ENCODE data around the gene CPN2. TPM values are rescaled to one million over a fixed set of nuclear protein-coding genes. Genes with fewer than 3 reads are reported as not detected.

The CPN2 gene
- total and polyA plus RNA-seq, 2 of the 13 experiments (the other 11 are each of a cell fraction or from before 2014, with no cell fraction given) = 26.7 to 27.7 TPM

DNA sequence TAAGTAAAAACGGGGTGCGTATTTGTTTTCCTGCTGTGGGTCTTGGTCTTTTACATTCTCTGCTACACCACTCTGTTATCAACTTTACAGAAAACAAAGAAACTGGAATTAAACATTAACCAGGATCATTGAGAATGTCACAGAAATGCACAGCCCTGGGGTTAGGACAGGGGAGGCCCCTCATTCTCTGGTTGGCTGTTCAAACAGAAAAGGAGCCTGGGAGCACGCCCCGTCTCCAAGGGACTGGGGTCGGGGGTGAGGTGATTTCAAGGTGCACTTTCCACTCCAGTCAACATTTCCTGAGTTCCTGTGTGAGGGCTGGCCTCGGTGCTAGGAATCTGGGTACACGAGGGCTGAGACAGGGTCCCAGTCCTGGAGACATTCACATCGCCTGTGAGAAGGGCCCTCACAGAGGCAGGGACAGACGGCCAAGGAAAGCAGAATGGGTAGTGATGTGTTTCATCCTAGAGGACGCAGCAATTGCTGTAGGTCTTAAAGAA, 30.3 kb downstream of the CPN2 start (continued):
- TF ChIP-seq, protein P1, sequence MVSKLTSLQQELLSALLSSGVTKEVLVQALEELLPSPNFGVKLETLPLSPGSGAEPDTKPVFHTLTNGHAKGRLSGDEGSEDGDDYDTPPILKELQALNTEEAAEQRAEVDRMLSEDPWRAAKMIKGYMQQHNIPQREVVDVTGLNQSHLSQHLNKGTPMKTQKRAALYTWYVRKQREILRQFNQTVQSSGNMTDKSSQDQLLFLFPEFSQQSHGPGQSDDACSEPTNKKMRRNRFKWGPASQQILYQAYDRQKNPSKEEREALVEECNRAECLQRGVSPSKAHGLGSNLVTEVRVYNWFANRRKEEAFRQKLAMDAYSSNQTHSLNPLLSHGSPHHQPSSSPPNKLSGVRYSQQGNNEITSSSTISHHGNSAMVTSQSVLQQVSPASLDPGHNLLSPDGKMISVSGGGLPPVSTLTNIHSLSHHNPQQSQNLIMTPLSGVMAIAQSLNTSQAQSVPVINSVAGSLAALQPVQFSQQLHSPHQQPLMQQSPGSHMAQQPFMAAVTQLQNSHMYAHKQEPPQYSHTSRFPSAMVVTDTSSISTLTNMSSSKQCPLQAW (CRISPR knock-in tag; IDR thresholded peaks at IDR 0.05) = peak; percentile 96
- TF ChIP-seq MXI1 (IDR thresholded peaks at IDR 0.05; ENCODE audit: borderline replicate concordance, low read depth, low read length) (no peak), XRCC5 (optimal IDR thresholded peaks at IDR 0.05; ENCODE audit: low read length) (no peak), ZNF713 (CRISPR knock-in tag; IDR thresholded peaks at IDR 0.05) (no peak), SAFB2 (CRISPR knock-in tag; IDR thresholded peaks at IDR 0.05; ENCODE audit: borderline replicate concordance, low read depth) (no peak), ZNF33B (CRISPR knock-in tag; IDR thresholded peaks at IDR 0.05) (no peak), TAF1 (CRISPR knock-in tag; IDR thresholded peaks at IDR 0.05) (peak; percentile 48; the same call in 1 of the 2 replicates), ZNF788 (CRISPR knock-in tag; IDR thresholded peaks at IDR 0.05; ENCODE audit: borderline replicate concordance) (no peak; the same call in 1 of the 2 replicates), NAIF1 (CRISPR knock-in tag; IDR thresholded peaks at IDR 0.05; ENCODE audit: borderline replicate concordance) (0 out of 2 replicates have a peak, but pooled peaks have one; percentile 27), ZNF607 (CRISPR knock-in tag; IDR thresholded peaks at IDR 0.05; ENCODE audit: borderline replicate concordance) (0 out of 2 replicates have a peak, but pooled peaks have one; percentile 37), TBX2 (CRISPR knock-in tag; IDR thresholded peaks at IDR 0.05; ENCODE audit: borderline replicate concordance) (peak; percentile 61; the same call in 1 of the 2 replicates), ZFP1 (CRISPR knock-in tag; IDR thresholded peaks at IDR 0.05) (no peak), ZNF460 (CRISPR knock-in tag; IDR thresholded peaks at IDR 0.05; ENCODE audit: borderline replicate concordance) (no peak), NCOA1 (CRISPR knock-in tag; IDR thresholded peaks at IDR 0.05) (no peak), ZNF24 (IDR thresholded peaks at IDR 0.05) (no peak), ZNF552 (CRISPR knock-in tag; IDR thresholded peaks at IDR 0.05; ENCODE audit: borderline replicate concordance) (no peak), ZNF747 (CRISPR knock-in tag; IDR thresholded peaks at IDR 0.05; ENCODE audit: borderline replicate concordance) (no peak), HES4 (CRISPR knock-in tag; IDR thresholded peaks at IDR 0.05; ENCODE audit: borderline replicate concordance) (no peak)
- TF ChIP-seq, protein P2, sequence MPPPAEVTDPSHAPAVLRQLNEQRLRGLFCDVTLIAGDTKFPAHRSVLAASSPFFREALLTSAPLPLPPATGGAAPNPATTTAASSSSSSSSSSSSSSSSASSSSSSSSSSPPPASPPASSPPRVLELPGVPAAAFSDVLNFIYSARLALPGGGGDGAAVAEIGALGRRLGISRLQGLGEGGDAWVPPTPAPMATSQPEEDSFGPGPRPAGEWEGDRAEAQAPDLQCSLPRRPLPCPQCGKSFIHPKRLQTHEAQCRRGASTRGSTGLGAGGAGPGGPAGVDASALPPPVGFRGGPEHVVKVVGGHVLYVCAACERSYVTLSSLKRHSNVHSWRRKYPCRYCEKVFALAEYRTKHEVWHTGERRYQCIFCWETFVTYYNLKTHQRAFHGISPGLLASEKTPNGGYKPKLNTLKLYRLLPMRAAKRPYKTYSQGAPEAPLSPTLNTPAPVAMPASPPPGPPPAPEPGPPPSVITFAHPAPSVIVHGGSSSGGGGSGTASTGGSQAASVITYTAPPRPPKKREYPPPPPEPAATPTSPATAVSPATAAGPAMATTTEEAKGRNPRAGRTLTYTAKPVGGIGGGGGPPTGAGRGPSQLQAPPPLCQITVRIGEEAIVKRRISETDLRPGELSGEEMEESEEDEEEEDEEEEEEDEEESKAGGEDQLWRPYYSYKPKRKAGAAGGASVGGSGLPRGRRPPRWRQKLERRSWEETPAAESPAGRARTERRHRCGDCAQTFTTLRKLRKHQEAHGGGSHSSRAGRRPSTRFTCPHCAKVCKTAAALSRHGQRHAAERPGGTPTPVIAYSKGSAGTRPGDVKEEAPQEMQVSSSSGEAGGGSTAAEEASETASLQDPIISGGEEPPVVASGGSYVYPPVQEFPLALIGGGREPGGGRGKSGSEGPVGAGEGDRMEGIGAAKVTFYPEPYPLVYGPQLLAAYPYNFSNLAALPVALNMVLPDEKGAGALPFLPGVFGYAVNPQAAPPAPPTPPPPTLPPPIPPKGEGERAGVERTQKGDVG (CRISPR knock-in tag; IDR thresholded peaks at IDR 0.05; ENCODE audit: borderline replicate concordance) = no peak
- TF ChIP-seq, protein P3, sequence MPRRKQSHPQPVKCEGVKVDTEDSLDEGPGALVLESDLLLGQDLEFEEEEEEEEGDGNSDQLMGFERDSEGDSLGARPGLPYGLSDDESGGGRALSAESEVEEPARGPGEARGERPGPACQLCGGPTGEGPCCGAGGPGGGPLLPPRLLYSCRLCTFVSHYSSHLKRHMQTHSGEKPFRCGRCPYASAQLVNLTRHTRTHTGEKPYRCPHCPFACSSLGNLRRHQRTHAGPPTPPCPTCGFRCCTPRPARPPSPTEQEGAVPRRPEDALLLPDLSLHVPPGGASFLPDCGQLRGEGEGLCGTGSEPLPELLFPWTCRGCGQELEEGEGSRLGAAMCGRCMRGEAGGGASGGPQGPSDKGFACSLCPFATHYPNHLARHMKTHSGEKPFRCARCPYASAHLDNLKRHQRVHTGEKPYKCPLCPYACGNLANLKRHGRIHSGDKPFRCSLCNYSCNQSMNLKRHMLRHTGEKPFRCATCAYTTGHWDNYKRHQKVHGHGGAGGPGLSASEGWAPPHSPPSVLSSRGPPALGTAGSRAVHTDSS (CRISPR knock-in tag; conservative IDR thresholded peaks at IDR 0.05) = no peak
- TF ChIP-seq, protein P4, sequence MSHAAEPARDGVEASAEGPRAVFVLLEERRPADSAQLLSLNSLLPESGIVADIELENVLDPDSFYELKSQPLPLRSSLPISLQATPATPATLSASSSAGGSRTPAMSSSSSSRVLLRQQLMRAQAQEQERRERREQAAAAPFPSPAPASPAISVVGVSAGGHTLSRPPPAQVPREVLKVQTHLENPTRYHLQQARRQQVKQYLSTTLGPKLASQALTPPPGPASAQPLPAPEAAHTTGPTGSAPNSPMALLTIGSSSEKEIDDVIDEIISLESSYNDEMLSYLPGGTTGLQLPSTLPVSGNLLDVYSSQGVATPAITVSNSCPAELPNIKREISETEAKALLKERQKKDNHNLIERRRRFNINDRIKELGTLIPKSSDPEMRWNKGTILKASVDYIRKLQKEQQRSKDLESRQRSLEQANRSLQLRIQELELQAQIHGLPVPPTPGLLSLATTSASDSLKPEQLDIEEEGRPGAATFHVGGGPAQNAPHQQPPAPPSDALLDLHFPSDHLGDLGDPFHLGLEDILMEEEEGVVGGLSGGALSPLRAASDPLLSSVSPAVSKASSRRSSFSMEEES (CRISPR knock-in tag; IDR thresholded peaks at IDR 0.05) = no peak
- TF ChIP-seq, protein P5, sequence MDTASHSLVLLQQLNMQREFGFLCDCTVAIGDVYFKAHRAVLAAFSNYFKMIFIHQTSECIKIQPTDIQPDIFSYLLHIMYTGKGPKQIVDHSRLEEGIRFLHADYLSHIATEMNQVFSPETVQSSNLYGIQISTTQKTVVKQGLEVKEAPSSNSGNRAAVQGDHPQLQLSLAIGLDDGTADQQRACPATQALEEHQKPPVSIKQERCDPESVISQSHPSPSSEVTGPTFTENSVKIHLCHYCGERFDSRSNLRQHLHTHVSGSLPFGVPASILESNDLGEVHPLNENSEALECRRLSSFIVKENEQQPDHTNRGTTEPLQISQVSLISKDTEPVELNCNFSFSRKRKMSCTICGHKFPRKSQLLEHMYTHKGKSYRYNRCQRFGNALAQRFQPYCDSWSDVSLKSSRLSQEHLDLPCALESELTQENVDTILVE (CRISPR knock-in tag; IDR thresholded peaks at IDR 0.05) = no peak
